HepG2 (cell line): ENCODE data around the gene TAF7. TPM values are rescaled to one million over a fixed set of nuclear protein-coding genes. Genes with fewer than 3 reads are reported as not detected.

ENCODE experiments used
- ATAC-seq: fragments of 200-7000 bp; cut with Tn5 transposase; 3 replicates; pipeline ENCODE4 v1.9.1; 2020; ENCODE audit warnings: mild to moderate bottlenecking, moderate library complexity
- BruUV-seq: library from RNA; stranded (reverse); fragments of 400-500 nt; replicated peaks from 2 replicates; lab custom pipeline; 2021; lab: Mats Ljungman, UMichigan
- CTCF ChIA-PET: fragments of 300-600 bp; formaldehyde crosslinking; extraction: SDS; loops from one replicate; lab custom pipeline; 2021; ENCODE audit warnings: low total read pairs, inconsistent platforms, low intra/inter-chr PET ratio; lab: Yijun Ruan, JAX
- POLR2A ChIA-PET: fragments of 350-600 bp; sonication (Branson Sonifier 250); formaldehyde crosslinking; loops from one replicate; lab custom pipeline; 2020; ENCODE audit warnings: antibody characterized with exemption, inconsistent platforms; lab: Yijun Ruan, JAX
- DNase-seq: peaks from one replicate; pipeline ENCODE4 v3.0.0-alpha.2; 2015; ENCODE audit warnings: low spot score
- FAIRE-seq: peaks from 3 replicates; lab custom pipeline; 2011; peaks lifted over from hg19 to GRCh38; lab: Jason Lieb, UNC
- H2AFZ ChIP-seq: one replicate; pipeline ENCODE4 v1.6.1; 2011; ENCODE audit warnings: low read length, inconsistent platforms
- H3K27ac ChIP-seq: fragments of 300-600 bp; 3 replicates; pipeline ENCODE4 v1.8.0; 2011; ENCODE audit warnings: mixed run types, mild to moderate bottlenecking, mixed read lengths, low read length, inconsistent platforms; ENCODE audit not compliant: insufficient read depth; ENCODE audit errors: extremely low read length
- H3K27me3 ChIP-seq, 2 experiments: fragments of 200-600 bp in 1 of 2; 2 replicates in 1 of 2; 3 replicates in 1 of 2; pipeline versions ENCODE4 v1.6.0 to v1.8.0; 2011; ENCODE audit warnings: low read length in 2 of 2, mild to moderate bottlenecking in 2 of 2, moderate library complexity in 2 of 2, inconsistent platforms in 1 of 2; ENCODE audit not compliant: insufficient read depth in 2 of 2, control insufficient read depth in 1 of 2
- H3K36me3 ChIP-seq, 2 experiments: fragments of 200-600 bp in 1 of 2; replicated peaks in 1 of 2; 2 replicates in 1 of 2; 3 replicates in 1 of 2; pipeline versions ENCODE4 v1.5.1 to v1.8.0; 2011; ENCODE audit warnings: low read length in 2 of 2, inconsistent platforms in 1 of 2; ENCODE audit not compliant: insufficient read depth in 2 of 2, control insufficient read depth in 1 of 2
- H3K4me1 ChIP-seq: 2 replicates; pipeline ENCODE4 v1.5.1; 2012; ENCODE audit warnings: low read length, inconsistent platforms; ENCODE audit not compliant: insufficient read depth
- H3K4me2 ChIP-seq: 2 replicates; pipeline ENCODE4 v1.6.0; 2011; ENCODE audit warnings: low read depth, low read length, inconsistent platforms
- H3K4me3 ChIP-seq, 3 experiments: fragments of 200-600 bp in 1 of 3; sonication (generic), shearing (Covaris generic) in 1 of 3; replicated peaks in 1 of 3; 2 replicates each; pipeline ENCODE4 v1.5.1; 2011 to 2016; ENCODE audit warnings: low read length in 3 of 3, inconsistent platforms in 2 of 3, low read depth in 2 of 3, mild to moderate bottlenecking in 2 of 3, control low read depth in 1 of 3, mixed read lengths in 1 of 3; ENCODE audit not compliant: insufficient read depth in 1 of 3
- H3K79me2 ChIP-seq: one replicate; pipeline ENCODE4 v1.6.1; 2011; ENCODE audit warnings: low read length, inconsistent platforms; ENCODE audit not compliant: insufficient read depth
- H3K9ac ChIP-seq: 2 replicates; pipeline ENCODE4 v1.6.0; 2011; ENCODE audit warnings: mild to moderate bottlenecking, low read depth, low read length, inconsistent platforms; ENCODE audit not compliant: insufficient read depth
- H3K9me3 ChIP-seq: 2 replicates; pipeline ENCODE4 v1.5.1; 2012; ENCODE audit warnings: mild to moderate bottlenecking, low read length
- H4K20me1 ChIP-seq: 2 replicates; pipeline ENCODE4 v1.6.0; 2011; ENCODE audit warnings: inconsistent platforms, mild to moderate bottlenecking, low read length, moderate library complexity; ENCODE audit not compliant: insufficient read depth
- BRD4 ChIP-seq: sonication (generic); formaldehyde crosslinking; IDR thresholded peaks from 2 replicates; pipeline ENCODE4 v1.4.0; 2020; ENCODE audit warnings: missing genetic modification reagents
- FOXO1 ChIP-seq: sonication (generic); formaldehyde crosslinking; IDR thresholded peaks from 2 replicates; pipeline ENCODE4 v1.4.0; 2020; ENCODE audit warnings: missing genetic modification reagents
- HOXA5 ChIP-seq: sonication (generic); formaldehyde crosslinking; IDR thresholded peaks from 2 replicates; pipeline ENCODE4 v1.4.0; 2020; ENCODE audit warnings: missing genetic modification reagents
- KAT7 ChIP-seq: IDR thresholded peaks from 2 replicates; pipeline ENCODE4 v1.6.1; 2018; ENCODE audit warnings: borderline replicate concordance, missing compliant biosample characterization
- KDM5B ChIP-seq: sonication (generic); formaldehyde crosslinking; IDR thresholded peaks from 2 replicates; pipeline ENCODE4 v1.4.0; 2020; ENCODE audit warnings: missing genetic modification reagents, mild to moderate bottlenecking, borderline replicate concordance
- MBD4 ChIP-seq: IDR thresholded peaks from 2 replicates; pipeline ENCODE4 v1.6.1; 2012; ENCODE audit warnings: low read length, inconsistent platforms, borderline replicate concordance
- RELA ChIP-seq: sonication (generic); formaldehyde crosslinking; IDR thresholded peaks from 2 replicates; pipeline ENCODE4 v1.4.0; 2020; ENCODE audit warnings: missing genetic modification reagents
- SP1 ChIP-seq, 2 experiments: fragments of 450-650 bp in 1 of 2; sonication (generic) in 1 of 2; formaldehyde crosslinking in 1 of 2; IDR thresholded peaks; 2 replicates each; pipeline versions ENCODE4 v1.4.0 to v1.6.1; 2016 to 2020; ENCODE audit warnings: missing genetic modification reagents in 1 of 2
- ZFP1 ChIP-seq: IDR thresholded peaks from 2 replicates; pipeline ENCODE4 v1.6.1; 2016
- ZMYM3 ChIP-seq: sonication (generic); formaldehyde crosslinking; IDR thresholded peaks from 2 replicates; pipeline ENCODE4 v1.5.1; 2020; ENCODE audit warnings: mild to moderate bottlenecking, missing genetic modification reagents
- ZNF326 ChIP-seq: sonication (generic); formaldehyde crosslinking; IDR thresholded peaks from 2 replicates; pipeline ENCODE4 v1.4.0; 2020; ENCODE audit warnings: missing genetic modification reagents, borderline replicate concordance
- ZNF33B ChIP-seq: sonication (generic); formaldehyde crosslinking; IDR thresholded peaks from 2 replicates; pipeline ENCODE4 v1.5.1; 2020; ENCODE audit warnings: mild to moderate bottlenecking, missing genetic modification reagents
- ZNF878 ChIP-seq: sonication (generic); formaldehyde crosslinking; IDR thresholded peaks from 2 replicates; pipeline ENCODE4 v1.8.1; 2023; ENCODE audit warnings: mild to moderate bottlenecking, missing genetic modification reagents, moderate library complexity
- ZNF879 ChIP-seq: sonication (generic); formaldehyde crosslinking; IDR thresholded peaks from 2 replicates; pipeline ENCODE4 v1.8.1; 2023; ENCODE audit warnings: missing genetic modification reagents
- ZSCAN22 ChIP-seq: sonication (generic); formaldehyde crosslinking; IDR thresholded peaks from 2 replicates; pipeline ENCODE4 v1.4.0; 2020; ENCODE audit warnings: mild to moderate bottlenecking, missing genetic modification reagents
- in situ Hi-C: cut with HindIII; loops from 2 replicates; pipeline ENCODE4 v1.10.0; 2017; ENCODE audit warnings: low pct_unique_long_range_greater_than_20kb; ENCODE audit not compliant: extremely low pct_ligation_motif_present
- intact Hi-C: fragments of 100-400 bp; cut with micrococcal nuclease; formaldehyde crosslinking; loops from one replicate; pipeline ENCODE4 v1.10.0; 2022; ENCODE audit not compliant: unreplicated experiment
- polyA plus RNA-seq, 8 experiments: library from polyadenylated mRNA; depleted of rRNA in 3 of 8; stranded (reverse) in 7 of 8; unstranded in 1 of 8; fragments of >200 nt; fragmentation: Illumina TruSeq in 4 of 8; extraction: Trizol in 4 of 8; gene quantifications; 2 replicates each; pipeline versions ENCODE4 v1.2.1 to v1.2.3, GENCODE V29; 2011 to 2016; ENCODE audit warnings: low read depth in 4 of 8, missing spikeins in 1 of 8, mixed read lengths in 1 of 8; ENCODE audit not compliant: insufficient read depth in 1 of 8
- total RNA-seq, 5 experiments: library from RNA; depleted of rRNA; stranded (reverse); fragments of >200 nt; fragmentation: Illumina TruSeq; extraction: Trizol; gene quantifications; 2 replicates each; pipeline ENCODE4 v1.2.3, GENCODE V29; 2016; ENCODE audit warnings: low read depth in 1 of 5
- TF ChIP-seq, protein P1 (sequence below): sonication (generic); formaldehyde crosslinking; IDR thresholded peaks from 2 replicates; pipeline ENCODE4 v1.5.1; 2020; ENCODE audit warnings: missing genetic modification reagents, mild to moderate bottlenecking, borderline replicate concordance
- TF ChIP-seq, protein P2 (sequence below): sonication (generic); formaldehyde crosslinking; IDR thresholded peaks from 2 replicates; pipeline ENCODE4 v1.4.0; 2020; ENCODE audit warnings: missing genetic modification reagents, mild to moderate bottlenecking, borderline replicate concordance
- TF ChIP-seq, protein P3 (sequence below): sonication (generic); formaldehyde crosslinking; IDR thresholded peaks from 2 replicates; pipeline ENCODE4 v1.5.1; 2020; ENCODE audit warnings: missing genetic modification reagents, mild to moderate bottlenecking, borderline replicate concordance

TAF7 gene
- total and polyA plus RNA-seq, 2 of the 13 experiments (the other 11 are each of a cell fraction or from before 2014, with no cell fraction given) = 41.6 to 61.5 TPM

DNA sequence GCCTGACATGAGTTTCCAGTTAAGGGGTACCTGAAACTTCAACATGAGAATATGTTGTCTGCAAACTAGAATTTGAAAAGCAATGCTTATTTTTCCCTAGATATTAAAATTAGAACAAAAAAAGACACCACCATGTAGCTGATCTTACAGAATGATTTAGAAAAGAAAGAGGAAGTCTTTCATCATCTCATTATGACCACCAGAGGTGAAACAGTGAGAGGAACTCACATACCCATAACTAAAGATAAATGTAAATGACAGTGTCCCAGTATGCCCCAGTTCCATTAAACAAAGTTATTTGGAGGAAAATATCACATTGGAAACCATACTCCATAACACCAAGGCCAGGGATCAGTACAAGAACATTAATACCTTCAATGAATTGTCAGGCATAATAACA is 6.9 kb downstream of the TAF7 start:
- Histone ChIP-seq H3K9ac (no peak overlapping the region), H3K4me1 (peaks cover 3% of the 10 kb centered on the region; the same call in 1 of the 2 replicates), H3K4me2 (no peak overlapping the region), H3K79me2 (peaks cover 8% of the 10 kb centered on the region), H3K4me3 (no peak overlapping the region), H3K27ac (no peak overlapping the region), H3K27me3 (no peaks in the 10 kb centered on the region)
- in situ Hi-C loops = no loop called here
- no peak for DNase-seq
- ChIA-PET CTCF (no interaction called here), POLR2A (no interaction called here)
- intact Hi-C loops = no loop called here
- TF ChIP-seq ZNF879 (CRISPR knock-in tag) (no peak), SP1 (IDR thresholded peaks at IDR 0.05) (no peak), SP1 (CRISPR knock-in tag; IDR thresholded peaks at IDR 0.05) (no peak), KDM5B (CRISPR knock-in tag) (no peak), ZFP1 (CRISPR knock-in tag) (no peak), BRD4 (CRISPR knock-in tag) (no peak), ZMYM3 (CRISPR knock-in tag) (no peak), RELA (CRISPR knock-in tag) (no peak), FOXO1 (CRISPR knock-in tag) (no peak), ZNF33B (CRISPR knock-in tag) (no peak), MBD4 (no peak), ZNF326 (no peak), HOXA5 (CRISPR knock-in tag) (no peak), ZSCAN22 (CRISPR knock-in tag) (no peak), ZNF878 (CRISPR knock-in tag) (no peak), KAT7 (CRISPR knock-in tag) (no peak)
- TF ChIP-seq, protein P1, sequence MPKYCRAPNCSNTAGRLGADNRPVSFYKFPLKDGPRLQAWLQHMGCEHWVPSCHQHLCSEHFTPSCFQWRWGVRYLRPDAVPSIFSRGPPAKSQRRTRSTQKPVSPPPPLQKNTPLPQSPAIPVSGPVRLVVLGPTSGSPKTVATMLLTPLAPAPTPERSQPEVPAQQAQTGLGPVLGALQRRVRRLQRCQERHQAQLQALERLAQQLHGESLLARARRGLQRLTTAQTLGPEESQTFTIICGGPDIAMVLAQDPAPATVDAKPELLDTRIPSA (CRISPR knock-in tag) = no peak
- TF ChIP-seq, protein P2, sequence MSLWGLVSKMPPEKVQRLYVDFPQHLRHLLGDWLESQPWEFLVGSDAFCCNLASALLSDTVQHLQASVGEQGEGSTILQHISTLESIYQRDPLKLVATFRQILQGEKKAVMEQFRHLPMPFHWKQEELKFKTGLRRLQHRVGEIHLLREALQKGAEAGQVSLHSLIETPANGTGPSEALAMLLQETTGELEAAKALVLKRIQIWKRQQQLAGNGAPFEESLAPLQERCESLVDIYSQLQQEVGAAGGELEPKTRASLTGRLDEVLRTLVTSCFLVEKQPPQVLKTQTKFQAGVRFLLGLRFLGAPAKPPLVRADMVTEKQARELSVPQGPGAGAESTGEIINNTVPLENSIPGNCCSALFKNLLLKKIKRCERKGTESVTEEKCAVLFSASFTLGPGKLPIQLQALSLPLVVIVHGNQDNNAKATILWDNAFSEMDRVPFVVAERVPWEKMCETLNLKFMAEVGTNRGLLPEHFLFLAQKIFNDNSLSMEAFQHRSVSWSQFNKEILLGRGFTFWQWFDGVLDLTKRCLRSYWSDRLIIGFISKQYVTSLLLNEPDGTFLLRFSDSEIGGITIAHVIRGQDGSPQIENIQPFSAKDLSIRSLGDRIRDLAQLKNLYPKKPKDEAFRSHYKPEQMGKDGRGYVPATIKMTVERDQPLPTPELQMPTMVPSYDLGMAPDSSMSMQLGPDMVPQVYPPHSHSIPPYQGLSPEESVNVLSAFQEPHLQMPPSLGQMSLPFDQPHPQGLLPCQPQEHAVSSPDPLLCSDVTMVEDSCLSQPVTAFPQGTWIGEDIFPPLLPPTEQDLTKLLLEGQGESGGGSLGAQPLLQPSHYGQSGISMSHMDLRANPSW (CRISPR knock-in tag) = no peak
- TF ChIP-seq, protein P3, sequence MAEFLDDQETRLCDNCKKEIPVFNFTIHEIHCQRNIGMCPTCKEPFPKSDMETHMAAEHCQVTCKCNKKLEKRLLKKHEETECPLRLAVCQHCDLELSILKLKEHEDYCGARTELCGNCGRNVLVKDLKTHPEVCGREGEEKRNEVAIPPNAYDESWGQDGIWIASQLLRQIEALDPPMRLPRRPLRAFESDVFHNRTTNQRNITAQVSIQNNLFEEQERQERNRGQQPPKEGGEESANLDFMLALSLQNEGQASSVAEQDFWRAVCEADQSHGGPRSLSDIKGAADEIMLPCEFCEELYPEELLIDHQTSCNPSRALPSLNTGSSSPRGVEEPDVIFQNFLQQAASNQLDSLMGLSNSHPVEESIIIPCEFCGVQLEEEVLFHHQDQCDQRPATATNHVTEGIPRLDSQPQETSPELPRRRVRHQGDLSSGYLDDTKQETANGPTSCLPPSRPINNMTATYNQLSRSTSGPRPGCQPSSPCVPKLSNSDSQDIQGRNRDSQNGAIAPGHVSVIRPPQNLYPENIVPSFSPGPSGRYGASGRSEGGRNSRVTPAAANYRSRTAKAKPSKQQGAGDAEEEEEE (CRISPR knock-in tag) = no peak
- TF ChIP-seq, all 625 proteins: peak for 0
- H3K36me3 ChIP-seq = peaks cover 1 to 4% of the 10 kb centered on the region in 2 experiments; a peak in 2 of 5 replicates
- no peaks in the 10 kb centered on the region for H4K20me1 ChIP-seq
- no TSS peak for BruUV-seq
- FAIRE-seq = no peak
- no peak overlapping the region for H2AFZ ChIP-seq
- ATAC-seq = no peak
- peaks cover 41% of the 10 kb centered on the region for H3K9me3 ChIP-seq
